ENCODE results near the gene PPP1R9A.

DNA sequence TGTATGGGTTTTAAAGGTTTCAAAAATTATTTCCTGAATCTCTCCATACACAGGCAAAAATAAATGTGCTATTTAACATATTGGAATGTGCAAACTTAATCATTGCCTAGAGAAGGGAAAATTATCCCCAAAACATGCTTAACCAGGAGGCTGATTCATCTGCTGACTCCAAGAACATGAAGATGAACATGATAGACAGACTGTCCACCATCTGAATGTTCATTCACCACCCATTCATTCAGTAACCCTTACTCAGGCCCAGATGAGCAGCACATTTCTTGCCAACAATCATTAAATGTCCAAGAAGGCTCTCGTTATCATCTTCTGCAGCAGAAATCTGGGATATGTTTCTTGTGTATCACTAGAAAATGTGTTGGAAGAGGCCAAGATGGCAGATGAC lies 110.6 kb downstream of the PPP1R9A start:
- no peak for TF ChIP-seq POLR2AphosphoS5 (IDR thresholded peaks at IDR 0.05; ENCODE audit: insufficient read depth in 1 of 2, low read depth in 1 of 2)
- TF ChIP-seq, protein P1, sequence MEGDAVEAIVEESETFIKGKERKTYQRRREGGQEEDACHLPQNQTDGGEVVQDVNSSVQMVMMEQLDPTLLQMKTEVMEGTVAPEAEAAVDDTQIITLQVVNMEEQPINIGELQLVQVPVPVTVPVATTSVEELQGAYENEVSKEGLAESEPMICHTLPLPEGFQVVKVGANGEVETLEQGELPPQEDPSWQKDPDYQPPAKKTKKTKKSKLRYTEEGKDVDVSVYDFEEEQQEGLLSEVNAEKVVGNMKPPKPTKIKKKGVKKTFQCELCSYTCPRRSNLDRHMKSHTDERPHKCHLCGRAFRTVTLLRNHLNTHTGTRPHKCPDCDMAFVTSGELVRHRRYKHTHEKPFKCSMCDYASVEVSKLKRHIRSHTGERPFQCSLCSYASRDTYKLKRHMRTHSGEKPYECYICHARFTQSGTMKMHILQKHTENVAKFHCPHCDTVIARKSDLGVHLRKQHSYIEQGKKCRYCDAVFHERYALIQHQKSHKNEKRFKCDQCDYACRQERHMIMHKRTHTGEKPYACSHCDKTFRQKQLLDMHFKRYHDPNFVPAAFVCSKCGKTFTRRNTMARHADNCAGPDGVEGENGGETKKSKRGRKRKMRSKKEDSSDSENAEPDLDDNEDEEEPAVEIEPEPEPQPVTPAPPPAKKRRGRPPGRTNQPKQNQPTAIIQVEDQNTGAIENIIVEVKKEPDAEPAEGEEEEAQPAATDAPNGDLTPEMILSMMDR (IDR thresholded peaks at IDR 0.05) = no peak
